ENCODE results near the gene CKAP5.

The CKAP5 gene

GRCh38 chr11:46894506-46894905 is 48.4 kb upstream of the CKAP5 start (continued):
- TF ChIP-seq PBX3 (CRISPR knock-in tag; IDR thresholded peaks at IDR 0.05) (no peak), KLF7 (tag by site-specific recombination; IDR thresholded peaks at IDR 0.05; ENCODE audit: borderline replicate concordance) (no peak)

DNA sequence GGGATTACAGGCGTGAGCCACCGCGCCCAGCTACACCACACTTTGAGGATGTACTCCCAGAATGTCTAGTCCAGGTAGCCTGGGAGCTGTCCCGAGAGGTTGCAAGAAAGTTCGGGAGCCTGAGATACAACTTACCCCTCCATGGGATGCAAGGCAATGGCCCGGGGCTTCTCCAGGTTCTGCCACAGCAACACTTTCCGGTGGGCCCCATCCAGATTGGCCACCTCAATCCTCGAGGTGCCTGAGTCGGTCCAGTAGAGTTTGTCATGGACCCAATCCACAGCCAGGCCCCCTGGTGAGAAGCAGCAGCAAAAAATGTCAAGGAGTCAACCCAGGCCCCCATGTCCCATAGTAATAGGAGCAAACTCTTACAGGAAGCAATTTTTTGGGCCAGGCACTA is 46.8 kb upstream of the CKAP5 start:
- no peaks in the 10 kb centered on the region for H3K4me1 ChIP-seq (ENCODE audit: control insufficient read depth, insufficient read depth, low read length)
- H3K36me3 ChIP-seq (ENCODE audit: control insufficient read depth in 2 of 2, insufficient read depth in 1 of 2, low read length in 2 of 2): peaks cover 4 to 51% of the 10 kb centered on the region in 2 experiments; a peak in 2 of 3 replicates
- no peak overlapping the region for H3K27ac ChIP-seq (ENCODE audit: extremely low read depth, low read depth, low read length)
- CTCF ChIA-PET: interaction anchor here (0.7 to 3.9 kb wide), 5 partner anchors 9 to 272 kb away, joined by 3 to 48 read pairs (median 4); no protein-coding TSS in a partner anchor
- H3K4me3 ChIP-seq (ENCODE audit: low read depth, low read length): no peak overlapping the region
- no peaks in the 10 kb centered on the region for H3K9me3 ChIP-seq (ENCODE audit: control insufficient read depth, insufficient read depth, low read depth, low read length)
- POLR2A ChIA-PET: no interaction called here
- TF ChIP-seq EGR2 (tag by site-specific recombination; IDR thresholded peaks at IDR 0.05; ENCODE audit: low read depth) (no peak), ZNF510 (tag by site-specific recombination; IDR thresholded peaks at IDR 0.05; ENCODE audit: insufficient replicate concordance) (no peak)

- no peak for TF ChIP-seq ZNF341 (tag by site-specific recombination; IDR thresholded peaks at IDR 0.05; ENCODE audit: low read depth)
- no peak for TF ChIP-seq ZNF792 (tag by site-specific recombination; IDR thresholded peaks at IDR 0.05)
- no peak for TF ChIP-seq ZNF398 (tag by site-specific recombination; IDR thresholded peaks at IDR 0.05)
- no peak for TF ChIP-seq ZNF37A (tag by site-specific recombination; IDR thresholded peaks at IDR 0.05)
- no peak for TF ChIP-seq ZNF776 (tag by site-specific recombination; IDR thresholded peaks at IDR 0.05; ENCODE audit: borderline replicate concordance)
- no peak for TF ChIP-seq PBX3 (CRISPR knock-in tag; IDR thresholded peaks at IDR 0.05)
- TF ChIP-seq ZNF169 (tag by site-specific recombination; IDR thresholded peaks at IDR 0.05): no peak
- Histone ChIP-seq H3K27ac (ENCODE audit: extremely low read depth, low read depth, low read length) (no peak overlapping the region), H3K4me3 (ENCODE audit: low read depth, low read length) (no peak overlapping the region), H3K36me3 (ENCODE audit: control insufficient read depth in 2 of 2, insufficient read depth in 1 of 2, low read length in 2 of 2) (peaks cover 4 to 53% of the 10 kb centered on the region in 2 experiments; a peak in 2 of 3 replicates), H3K9me3 (ENCODE audit: control insufficient read depth, insufficient read depth, low read depth, low read length) (no peaks in the 10 kb centered on the region), H3K4me1 (ENCODE audit: control insufficient read depth, insufficient read depth, low read length) (no peaks in the 10 kb centered on the region)
- ChIA-PET CTCF (interaction anchor here (0.5 to 3.9 kb wide), 5 partner anchors 10 to 489 kb away, joined by 3 to 48 read pairs (median 4); no protein-coding TSS in a partner anchor), POLR2A (interaction anchor here (0.6 kb wide), 1 partner anchor 287 kb away, joined by 5 read pairs; no protein-coding TSS in a partner anchor)
Measured at GRCh38 chr11:46892109-46892508, 46.0 kb upstream of the CKAP5 start.

DNA sequence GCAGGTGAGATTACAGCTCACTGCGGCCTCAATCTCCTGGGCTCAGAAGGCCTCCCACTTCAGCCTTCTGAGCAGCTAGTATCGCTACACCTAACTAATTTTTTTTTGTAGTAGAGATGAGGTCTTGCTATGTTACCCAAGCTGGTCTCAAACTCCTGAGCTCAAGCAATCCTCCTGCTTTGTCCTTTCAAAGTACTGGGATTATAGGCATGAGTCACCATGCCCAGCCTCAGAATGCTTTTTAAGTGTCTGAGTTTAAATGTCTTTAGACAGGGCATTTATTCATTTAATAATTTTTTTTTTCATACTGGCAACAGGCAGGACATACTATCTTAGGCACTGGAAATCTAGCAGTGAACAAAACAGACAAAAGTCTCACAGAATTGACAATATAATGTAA is 44.6 kb upstream of the CKAP5 start:
- no peaks in the 10 kb centered on the region for H3K4me1 ChIP-seq (ENCODE audit: control insufficient read depth, insufficient read depth, low read length)
- no peak overlapping the region for H3K4me3 ChIP-seq (ENCODE audit: low read depth, low read length)
- CTCF ChIA-PET: interaction anchor here (0.7 to 3.9 kb wide), 7 partner anchors 10 to 278 kb away, joined by 3 to 48 read pairs (median 5); partner anchors contain the start of gene CSTPP1
- H3K36me3 ChIP-seq (ENCODE audit: control insufficient read depth in 2 of 2, insufficient read depth in 1 of 2, low read length in 2 of 2): peaks cover 4 to 55% of the 10 kb centered on the region in 2 experiments; a peak in 2 of 3 replicates
- POLR2A ChIA-PET: interaction anchor here (0.5 to 1.2 kb wide), 2 partner anchors 263 to 268 kb away, joined by 3 to 4 read pairs; no protein-coding TSS in a partner anchor
- H3K27ac ChIP-seq (ENCODE audit: extremely low read depth, low read depth, low read length): no peak overlapping the region
- H3K9me3 ChIP-seq (ENCODE audit: control insufficient read depth, insufficient read depth, low read depth, low read length): no peaks in the 10 kb centered on the region
- TF ChIP-seq ZNF585B (tag by site-specific recombination; IDR thresholded peaks at IDR 0.05) (no peak), ZNF629 (tag by site-specific recombination; IDR thresholded peaks at IDR 0.05) (no peak), ZNF398 (tag by site-specific recombination; IDR thresholded peaks at IDR 0.05) (no peak), PRDM2 (tag by site-specific recombination; IDR thresholded peaks at IDR 0.05; ENCODE audit: borderline replicate concordance) (no peak), ZNF843 (tag by site-specific recombination; IDR thresholded peaks at IDR 0.05) (no peak), WT1 (tag by site-specific recombination; IDR thresholded peaks at IDR 0.05) (no peak), ZNF211 (tag by site-specific recombination; IDR thresholded peaks at IDR 0.05; ENCODE audit: low read depth) (no peak)

Data from HEK293 (cell line).